GM20431 (cell line): Measurements from ENCODE around the gene HDAC9.

Experiments used
- in situ Hi-C: fragments of 300-500 bp; cut with MseI, MboI; formaldehyde crosslinking; loops from one replicate; pipeline ENCODE4 v1.15.0; 2020; ENCODE audit warnings: low sequenced_read_pairs; ENCODE audit not compliant: unreplicated experiment

HDAC9 gene

GRCh38 chr7:18550574-18550973 lies 55.0 kb downstream of the HDAC9 start:
- in situ Hi-C loops = no loop called here

- in situ Hi-C loops = no loop called here
Measured at GRCh38 chr7:18552316-18552916, 56.9 kb downstream of the HDAC9 start.

- in situ Hi-C loops = no loop called here
Measured at GRCh38 chr7:18552943-18553604, 57.5 kb downstream of the HDAC9 start.

GRCh38 chr7:18553605-18554003 lies 58.1 kb downstream of the HDAC9 start:
- in situ Hi-C loops = no loop called here

- in situ Hi-C loops = no loop called here
Measured at GRCh38 chr7:18555120-18555519, 59.6 kb downstream of the HDAC9 start.

GRCh38 chr7:18555968-18556367 lies 60.4 kb downstream of the HDAC9 start:
- in situ Hi-C loops = no loop called here

- in situ Hi-C loops = no loop called here
Measured at GRCh38 chr7:18558503-18558902, 63.0 kb downstream of the HDAC9 start.

- in situ Hi-C loops = no loop called here
Measured at GRCh38 chr7:18558910-18559309, 63.4 kb downstream of the HDAC9 start.

- in situ Hi-C loops = no loop called here
Measured at GRCh38 chr7:18559756-18560155, 64.2 kb downstream of the HDAC9 start.

- in situ Hi-C loops = no loop called here
Measured at GRCh38 chr7:18564779-18565178, 69.2 kb downstream of the HDAC9 start.

- in situ Hi-C loops = no loop called here
Measured at GRCh38 chr7:18565337-18565736, 69.8 kb downstream of the HDAC9 start.

GRCh38 chr7:18566205-18566604 lies 70.7 kb downstream of the HDAC9 start:
- in situ Hi-C loops = no loop called here

GRCh38 chr7:18566829-18567228 lies 71.3 kb downstream of the HDAC9 start:
- in situ Hi-C loops = no loop called here

GRCh38 chr7:18570441-18570840 lies 74.9 kb downstream of the HDAC9 start:
- in situ Hi-C loops = no loop called here

- in situ Hi-C loops = no loop called here
Measured at GRCh38 chr7:18570890-18571478, 75.4 kb downstream of the HDAC9 start.

- in situ Hi-C loops = no loop called here
Measured at GRCh38 chr7:18572154-18572553, 76.6 kb downstream of the HDAC9 start.

GRCh38 chr7:18572885-18573284 lies 77.3 kb downstream of the HDAC9 start:
- in situ Hi-C loops = no loop called here

GRCh38 chr7:18573410-18574234 lies 78.1 kb downstream of the HDAC9 start:
- in situ Hi-C loops = no loop called here

GRCh38 chr7:18574235-18574540 lies 78.6 kb downstream of the HDAC9 start:
- in situ Hi-C loops = no loop called here

GRCh38 chr7:18574676-18575075 lies 79.1 kb downstream of the HDAC9 start:
- in situ Hi-C loops = loop anchor here (25.0 kb wide), 1 partner anchor 212 kb away; no protein-coding TSS in a partner anchor
